Thyroid gland (tissue), 4 donors: ENCODE results near the gene NNMT.

Experiments used
- POLR2A ChIP-seq, 2 donors: fragments of 450-650 bp; IDR thresholded peaks; one replicate each; pipeline ENCODE4 v1.6.1; 2017; ENCODE audit warnings: antibody characterized with exemption in 2 of 2, mild to moderate bottlenecking in 2 of 2, moderate library complexity in 1 of 2
- TF ChIP-seq, protein P1 (sequence below), 6 experiments: fragments of 200-600 bp in 3 of 6; fragments of 450-650 bp in 3 of 6; sonication (generic) in 3 of 6; IDR thresholded peaks; one replicate each; pipeline ENCODE4 v1.5.1; 2016 to 2019; ENCODE audit warnings: antibody characterized with exemption in 6 of 6, mild to moderate bottlenecking in 2 of 6, inconsistent platforms in 1 of 6, moderate library complexity in 1 of 6

DNA sequence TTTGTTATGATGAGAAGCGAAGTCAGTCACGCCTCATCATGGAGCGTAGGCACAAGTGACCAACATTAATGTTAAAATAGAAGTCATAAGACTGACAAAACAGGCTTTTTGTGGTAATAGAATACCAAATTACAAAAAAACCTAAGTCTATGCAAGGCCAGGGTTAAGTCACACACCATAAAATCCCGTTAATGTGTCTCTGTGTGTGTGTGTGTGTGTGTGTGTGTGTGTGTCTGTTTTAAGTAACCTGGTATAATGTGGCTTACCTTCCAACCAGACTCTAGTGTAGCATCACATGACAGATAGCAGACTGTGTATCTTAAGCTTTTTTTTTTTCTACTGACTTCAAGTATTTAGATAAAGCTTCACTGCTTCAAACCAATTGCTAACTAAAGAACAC is 66.1 kb downstream of the NNMT start:
- TF ChIP-seq, protein P1, sequence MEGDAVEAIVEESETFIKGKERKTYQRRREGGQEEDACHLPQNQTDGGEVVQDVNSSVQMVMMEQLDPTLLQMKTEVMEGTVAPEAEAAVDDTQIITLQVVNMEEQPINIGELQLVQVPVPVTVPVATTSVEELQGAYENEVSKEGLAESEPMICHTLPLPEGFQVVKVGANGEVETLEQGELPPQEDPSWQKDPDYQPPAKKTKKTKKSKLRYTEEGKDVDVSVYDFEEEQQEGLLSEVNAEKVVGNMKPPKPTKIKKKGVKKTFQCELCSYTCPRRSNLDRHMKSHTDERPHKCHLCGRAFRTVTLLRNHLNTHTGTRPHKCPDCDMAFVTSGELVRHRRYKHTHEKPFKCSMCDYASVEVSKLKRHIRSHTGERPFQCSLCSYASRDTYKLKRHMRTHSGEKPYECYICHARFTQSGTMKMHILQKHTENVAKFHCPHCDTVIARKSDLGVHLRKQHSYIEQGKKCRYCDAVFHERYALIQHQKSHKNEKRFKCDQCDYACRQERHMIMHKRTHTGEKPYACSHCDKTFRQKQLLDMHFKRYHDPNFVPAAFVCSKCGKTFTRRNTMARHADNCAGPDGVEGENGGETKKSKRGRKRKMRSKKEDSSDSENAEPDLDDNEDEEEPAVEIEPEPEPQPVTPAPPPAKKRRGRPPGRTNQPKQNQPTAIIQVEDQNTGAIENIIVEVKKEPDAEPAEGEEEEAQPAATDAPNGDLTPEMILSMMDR (IDR thresholded peaks at IDR 0.05): no peak
- no peak for TF ChIP-seq POLR2A (IDR thresholded peaks at IDR 0.05)
